ENCODE data around the gene DRC7.
"Not testable (repeated sequence)": the region's sequence is repeated elsewhere in the genome, so short reads cannot be mapped to it uniquely, and the experiment has no call there.

DRC7 gene

DNA sequence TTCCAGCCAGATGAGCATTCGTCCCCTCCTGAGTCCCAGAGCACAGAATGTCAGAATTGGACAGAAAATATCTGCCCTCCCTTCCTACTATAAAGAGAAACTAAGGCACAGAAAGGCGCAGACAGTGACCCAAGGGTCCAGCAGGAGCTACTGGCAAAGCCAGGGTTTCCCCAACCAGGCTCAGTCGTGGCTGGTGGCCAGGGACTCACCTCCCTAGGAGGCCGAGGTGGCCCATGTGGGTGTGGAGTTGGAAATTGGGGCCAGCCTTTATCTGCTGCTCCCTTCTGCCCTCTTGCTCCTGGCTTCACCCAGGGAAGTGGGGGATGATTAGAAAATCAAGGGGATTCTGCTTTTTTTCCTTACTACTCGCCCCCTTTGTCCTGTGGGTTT is 1.1 kb downstream of the DRC7 start:
- DNase-seq: no peak

DNA sequence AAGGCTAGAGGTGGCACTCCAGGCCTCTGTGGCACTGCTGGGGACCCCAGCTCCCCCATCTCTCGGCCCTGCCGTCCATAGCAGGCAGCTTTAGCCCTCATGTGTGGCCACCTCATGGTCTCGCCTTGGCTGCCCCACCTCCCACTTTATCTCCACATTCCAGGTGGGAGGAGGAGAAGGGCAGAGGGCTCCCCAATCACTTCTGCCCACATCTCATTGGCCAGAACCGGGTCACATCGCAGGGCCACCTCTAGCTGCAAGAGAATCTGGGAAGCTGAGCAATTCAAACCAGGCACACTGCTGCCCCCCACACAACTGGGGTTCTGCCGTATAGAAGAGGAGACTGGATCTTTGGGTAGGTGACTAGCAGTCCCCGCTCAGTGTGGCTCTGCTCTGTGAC is 1.6 kb downstream of the DRC7 start:
- DNase-seq: no peak

DNA sequence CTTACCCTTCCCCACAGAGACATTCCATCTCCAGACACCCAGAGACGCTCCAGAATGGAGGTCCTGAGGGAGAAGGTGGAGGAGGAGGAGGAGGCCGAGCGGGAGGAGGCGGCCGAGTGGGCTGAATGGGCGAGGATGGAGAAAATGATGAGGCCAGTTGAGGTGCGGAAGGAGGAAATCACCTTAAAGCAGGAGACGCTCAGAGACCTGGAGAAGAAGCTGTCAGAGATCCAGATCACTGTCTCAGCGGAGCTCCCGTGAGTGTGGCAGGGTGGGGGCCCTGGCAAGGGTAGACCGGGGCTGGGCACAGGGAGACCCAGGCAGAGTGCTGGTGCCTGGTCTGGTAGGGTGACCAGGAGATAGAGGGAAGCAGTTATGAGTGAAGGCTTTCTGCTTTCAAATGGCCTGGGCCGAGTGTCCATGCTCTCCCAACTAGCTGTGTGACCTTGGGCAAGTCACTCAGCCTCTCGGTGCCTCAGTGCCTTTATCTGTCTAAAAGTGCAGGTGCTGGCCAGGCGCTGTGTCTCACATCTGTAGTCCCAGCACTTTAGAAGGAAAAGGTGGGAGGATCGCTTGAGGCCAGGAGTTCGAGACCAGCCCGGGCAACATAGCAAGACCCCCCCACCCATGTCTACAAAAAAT is 3.4 kb downstream of the DRC7 start:
- no peak for DNase-seq

DNA sequence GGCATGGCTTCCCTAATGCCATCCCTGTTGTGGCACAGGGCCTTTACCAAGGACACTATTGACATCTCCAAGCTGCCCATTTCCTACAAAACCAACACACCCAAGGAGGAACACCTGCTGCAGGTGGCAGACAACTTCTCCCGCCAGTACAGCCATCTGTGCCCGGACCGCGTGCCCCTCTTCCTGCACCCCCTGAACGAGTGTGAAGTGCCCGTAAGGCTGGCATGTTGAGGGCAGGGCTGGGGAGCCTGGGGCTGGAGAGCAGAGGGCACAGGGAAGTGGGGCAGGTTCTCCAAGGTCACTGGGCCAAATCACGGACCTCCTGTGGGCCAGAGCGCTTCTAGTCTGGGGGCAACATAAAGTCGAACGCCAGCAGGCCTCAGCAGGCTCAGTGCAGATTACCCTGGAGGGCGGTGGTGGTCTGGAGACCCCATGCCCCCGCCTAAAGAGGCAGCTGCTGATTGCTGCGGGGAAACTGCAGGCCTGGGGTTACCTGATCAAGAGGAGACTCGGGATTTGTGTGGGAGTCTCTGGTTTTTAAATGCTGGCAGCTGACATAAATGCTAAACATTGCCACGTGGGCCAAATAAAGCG is 4.3 kb downstream of the DRC7 start:
- DNase-seq: no peak

DNA sequence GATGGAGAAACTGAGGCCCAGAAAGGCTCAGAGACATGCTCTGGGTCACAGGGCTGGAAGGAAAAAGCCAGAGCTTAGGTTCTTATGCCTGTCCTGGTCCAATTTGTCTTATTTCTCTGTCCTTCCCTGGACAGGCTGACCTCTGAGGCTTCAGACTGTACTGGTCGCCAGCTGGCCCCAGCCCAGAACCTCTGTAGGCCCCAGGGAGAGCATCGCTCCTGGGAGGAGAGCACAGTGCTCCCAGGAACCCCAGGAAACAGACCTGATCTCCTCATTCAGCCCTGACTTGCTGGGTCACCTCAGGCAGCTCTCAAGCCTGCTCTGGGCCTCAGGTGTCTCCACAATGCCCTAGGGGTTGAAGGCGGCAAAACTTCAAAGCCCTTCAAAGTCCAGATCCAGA is 4.9 kb downstream of the DRC7 start:
- no peak for DNase-seq

DNA sequence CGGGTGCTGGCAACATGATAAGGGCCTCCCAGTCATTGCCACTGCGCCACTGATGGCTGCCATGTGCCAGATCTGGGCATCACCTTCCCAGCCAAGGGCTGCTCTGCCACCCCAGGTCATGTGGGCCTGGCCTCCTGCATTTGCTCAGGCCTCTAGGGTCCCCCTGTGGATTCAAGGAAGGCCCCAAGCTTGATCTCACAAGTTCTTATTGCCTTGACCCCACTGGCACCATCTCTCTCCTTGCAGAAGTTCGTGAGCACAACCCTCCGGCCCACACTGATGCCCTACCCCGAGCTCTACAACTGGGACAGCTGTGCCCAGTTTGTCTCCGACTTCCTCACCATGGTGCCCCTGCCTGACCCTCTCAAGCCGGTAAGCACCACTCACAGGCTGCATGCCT is 5.3 kb downstream of the DRC7 start:
- DNase-seq: no peak

DNA sequence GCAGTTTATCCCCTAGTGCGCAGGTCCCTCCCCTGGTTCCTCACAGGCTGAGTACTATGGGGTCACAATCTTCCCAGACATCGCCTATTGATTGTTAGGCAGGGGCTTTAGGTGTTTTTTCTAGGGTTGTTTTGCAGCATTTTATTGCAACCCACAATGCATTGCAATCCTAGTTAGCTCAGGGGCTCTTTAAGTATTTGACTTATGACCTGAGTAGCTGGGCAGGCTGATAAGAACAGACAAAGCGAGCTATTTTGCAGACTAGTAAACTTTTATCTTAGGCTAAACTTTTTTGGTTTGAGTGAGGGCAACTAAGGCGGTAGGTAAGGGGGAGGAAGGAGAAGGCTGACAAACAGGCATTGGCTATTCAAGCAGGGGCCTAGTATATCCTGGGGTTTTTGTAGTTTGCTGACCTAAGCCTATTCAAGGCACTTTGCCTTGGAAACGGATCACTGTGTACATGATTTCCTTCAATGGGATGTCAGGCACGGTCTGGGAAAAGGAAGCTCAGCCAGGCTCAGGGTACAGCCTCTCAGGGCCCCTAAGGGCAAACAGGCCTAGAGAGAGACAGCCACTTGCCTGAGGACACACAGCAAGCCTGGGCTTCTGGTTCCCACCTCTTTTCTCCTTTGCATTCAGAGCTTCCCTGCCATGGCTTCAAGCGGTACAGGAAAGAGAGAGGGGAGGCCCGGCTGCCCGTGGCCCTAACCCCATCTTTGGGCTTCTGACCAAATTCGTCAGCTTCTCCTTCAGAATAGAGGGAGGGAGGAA is 6.4 kb downstream of the DRC7 start:
- DNase-seq: no peak

DNA sequence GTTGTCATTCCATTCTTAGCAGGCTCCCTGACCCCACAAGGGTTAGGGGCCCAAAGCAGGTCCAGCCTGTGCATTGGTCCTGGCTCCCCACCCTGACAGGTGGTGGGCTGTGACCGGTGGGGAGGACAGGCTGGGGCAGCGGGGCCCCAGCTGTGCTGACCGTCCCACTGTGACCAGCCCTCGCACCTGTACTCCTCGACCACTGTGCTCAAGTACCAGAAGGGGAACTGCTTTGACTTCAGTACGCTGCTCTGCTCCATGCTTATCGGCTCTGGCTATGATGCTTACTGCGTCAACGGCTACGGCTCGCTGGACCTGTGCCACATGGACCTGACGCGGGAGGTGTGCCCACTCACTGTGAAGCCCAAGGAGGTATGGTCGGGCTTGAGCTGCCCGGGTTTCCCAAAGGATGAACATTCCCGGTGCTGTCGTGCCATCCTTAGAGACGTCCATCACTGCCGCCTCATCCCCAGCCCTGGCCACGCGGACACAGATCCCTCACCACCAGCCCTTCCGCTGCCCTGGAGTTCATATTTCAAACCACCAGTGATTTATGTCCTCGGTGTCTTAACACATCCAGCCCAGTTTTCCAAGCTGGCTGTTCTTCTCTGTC is 7.3 kb downstream of the DRC7 start:
- no peak for DNase-seq

DNA sequence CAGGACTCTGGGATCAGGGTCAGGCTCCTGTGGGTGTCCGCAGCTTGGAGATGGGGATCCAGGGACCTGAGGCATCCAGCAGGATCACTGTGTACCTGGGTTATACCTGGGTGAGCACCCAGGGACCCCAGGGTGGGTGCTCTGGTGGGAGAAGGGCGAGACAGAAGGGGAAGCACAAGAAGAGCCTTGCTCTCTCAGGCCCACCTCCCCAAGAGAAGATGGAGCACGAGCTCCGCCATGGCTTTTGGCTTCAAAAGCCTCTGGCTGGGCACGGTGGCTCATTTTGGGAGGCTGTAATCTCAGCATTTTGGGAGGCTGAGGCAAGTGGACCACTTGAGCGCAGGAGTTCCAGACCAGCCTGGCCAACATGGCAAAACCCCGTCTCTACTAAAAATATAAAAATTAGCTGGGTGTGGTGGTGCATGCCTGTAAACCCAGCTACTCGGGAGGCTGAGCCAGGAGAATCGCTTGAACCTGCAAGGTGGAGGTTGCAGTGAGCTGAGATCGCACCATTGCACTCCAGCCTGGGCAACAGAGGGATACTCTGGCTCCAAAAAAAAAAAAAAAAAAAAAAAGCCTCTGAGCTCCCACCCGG is 8.9 kb downstream of the DRC7 start:
- no peak for DNase-seq

DNA sequence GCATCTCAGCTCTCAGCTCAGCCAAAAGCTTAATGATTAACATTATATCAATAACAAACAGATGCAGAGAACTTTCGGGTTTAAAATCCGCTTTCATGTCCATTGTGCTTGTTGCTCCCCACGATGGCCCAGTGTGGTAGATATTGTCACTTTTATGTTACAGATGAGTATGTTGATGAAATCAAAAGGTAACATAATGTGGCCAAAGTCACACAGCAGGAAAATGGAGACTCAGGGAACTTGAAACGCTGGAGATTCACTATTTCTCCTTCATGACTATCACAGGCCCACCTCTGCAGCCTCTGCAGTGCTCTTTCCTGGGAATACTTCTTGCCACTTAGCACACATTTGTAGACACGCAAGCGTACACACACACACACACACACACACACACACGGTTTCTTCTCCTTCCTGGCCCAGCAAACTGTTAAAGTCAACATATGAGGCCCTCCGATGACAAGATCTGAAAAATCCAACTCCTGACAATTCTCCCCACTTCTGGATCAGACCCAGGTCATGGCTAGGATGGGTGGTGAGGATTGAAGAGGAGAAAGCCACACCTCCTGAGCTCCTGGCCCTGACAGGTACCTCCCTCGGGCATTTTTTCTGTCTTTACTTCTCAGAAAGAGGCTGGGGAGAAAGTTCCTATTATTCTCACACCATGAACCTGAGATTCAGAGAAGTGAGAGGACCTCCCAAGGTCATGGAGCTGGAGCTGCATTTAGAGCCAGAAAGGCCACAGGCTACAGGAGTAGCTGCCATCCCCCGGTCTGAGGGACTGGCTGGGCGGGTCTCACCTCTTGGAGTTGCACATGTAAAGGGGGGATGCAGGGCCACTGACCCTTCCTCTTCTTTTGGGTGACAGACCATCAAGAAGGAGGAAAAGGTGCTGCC is 9.7 kb downstream of the DRC7 start:
- no peak for DNase-seq

DNA sequence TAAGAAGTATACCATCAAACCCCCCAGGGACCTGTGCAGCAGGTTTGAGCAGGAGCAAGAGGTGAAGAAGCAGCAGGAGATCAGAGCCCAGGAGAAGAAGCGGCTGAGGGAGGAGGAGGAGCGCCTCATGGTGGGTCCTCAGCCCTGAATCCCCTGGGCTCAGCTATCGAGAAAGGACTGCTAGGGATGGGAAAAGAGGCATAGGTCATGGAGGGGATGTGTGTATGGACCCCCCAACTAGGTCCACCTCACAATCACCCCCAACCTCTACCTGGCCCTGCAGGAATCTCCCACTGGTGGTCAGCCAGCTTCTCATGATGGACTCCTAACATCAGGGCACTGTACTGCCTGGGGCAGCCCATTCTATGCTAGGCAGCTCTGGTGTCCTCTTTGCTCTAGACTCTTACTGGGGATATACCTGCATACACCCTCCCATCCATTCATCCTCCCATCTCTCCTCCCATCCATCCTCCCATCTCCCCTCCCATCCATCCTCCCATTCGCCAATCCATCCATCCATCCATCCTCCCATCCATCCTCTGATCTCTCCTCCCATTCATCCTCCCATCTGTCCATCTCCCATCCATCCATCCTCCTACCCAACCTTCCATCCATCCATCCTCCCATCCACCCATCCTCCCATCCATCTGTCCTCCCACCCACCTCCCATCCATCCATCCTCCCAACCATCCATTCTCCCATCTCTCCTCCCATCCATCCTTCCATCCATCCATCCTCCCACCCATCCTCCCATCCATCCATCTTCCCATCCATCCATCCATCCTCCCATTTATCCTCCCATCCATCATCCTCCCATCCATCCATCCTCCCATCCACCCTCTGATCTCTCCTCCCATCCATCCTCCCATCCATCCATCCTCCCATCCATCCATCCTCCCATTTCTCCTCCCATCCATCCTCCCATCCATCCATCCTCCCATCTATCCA is 10.6 kb downstream of the DRC7 start:
- no peak for DNase-seq

DNA sequence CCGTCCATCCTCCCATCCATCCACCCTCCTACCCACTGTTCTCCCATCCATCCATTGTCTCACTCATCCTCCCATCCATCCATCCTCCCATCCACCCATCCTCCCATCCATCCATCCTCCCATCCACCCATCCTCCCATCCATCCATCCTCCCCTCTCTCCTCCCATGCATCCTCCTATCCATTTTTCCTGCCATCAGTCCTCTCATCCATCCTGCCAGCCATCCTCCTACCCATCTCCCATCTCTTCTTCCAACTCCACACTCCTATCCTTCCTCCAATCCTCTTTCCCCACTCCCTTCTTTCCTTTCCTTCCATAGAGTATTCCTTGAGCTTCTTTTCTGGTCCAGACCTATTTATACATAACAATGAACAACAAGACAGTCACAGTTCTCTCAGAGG is 12.1 kb downstream of the DRC7 start:
- DNase-seq: no peak

DNA sequence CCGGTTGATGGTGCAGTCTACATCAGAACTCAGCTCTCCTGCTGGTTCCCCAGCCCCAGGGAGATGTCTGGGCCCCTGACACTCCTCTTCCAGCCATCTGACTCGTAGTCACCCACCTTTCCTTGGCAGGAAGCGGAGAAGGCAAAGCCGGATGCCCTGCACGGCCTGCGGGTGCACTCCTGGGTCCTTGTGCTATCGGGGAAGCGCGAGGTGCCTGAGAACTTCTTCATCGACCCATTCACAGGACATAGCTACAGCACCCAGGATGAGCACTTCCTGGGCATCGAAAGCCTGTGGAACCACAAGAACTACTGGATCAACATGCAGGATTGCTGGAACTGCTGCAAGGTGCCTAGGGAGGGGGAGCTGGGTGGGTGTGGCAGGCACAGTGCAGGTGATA is 12.7 kb downstream of the DRC7 start:
- no peak for DNase-seq

DNA sequence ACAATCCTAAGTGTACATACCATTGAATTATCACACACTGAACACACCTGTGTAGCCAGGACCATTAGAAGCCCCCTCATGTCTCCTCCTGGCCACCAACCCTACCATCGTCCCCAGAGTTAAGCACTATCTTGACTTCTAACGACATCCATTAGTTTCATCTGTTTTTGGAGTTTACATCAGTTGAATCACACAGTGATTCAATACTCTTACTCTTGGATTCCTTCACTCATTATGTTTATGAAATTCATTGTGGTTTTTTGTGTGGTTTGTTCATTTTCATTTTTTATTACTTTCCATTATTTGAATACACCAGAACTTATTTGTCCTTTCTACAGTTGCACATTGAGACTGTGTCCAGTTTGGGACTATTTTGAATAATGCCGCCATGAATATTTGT is 13.6 kb downstream of the DRC7 start:
- no peak for DNase-seq

DNA sequence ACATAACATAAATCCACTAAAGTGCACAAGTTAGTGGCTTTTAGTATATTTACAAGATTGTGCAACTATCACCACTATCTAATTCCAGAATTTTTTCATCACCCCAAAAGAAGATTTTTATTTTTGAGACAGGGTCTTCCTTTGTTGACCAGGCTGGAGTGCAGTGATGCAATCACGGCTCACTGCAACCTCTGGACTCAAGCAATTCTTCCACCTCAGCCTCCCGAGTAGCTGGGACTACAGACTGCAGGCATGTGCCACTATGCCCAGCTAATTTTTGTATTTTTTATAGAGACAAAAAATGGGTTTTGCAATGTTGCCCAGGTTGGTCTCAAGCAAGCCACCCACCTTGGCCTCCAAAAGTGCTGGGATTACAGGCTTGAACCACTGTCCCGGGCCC is 15.1 kb downstream of the DRC7 start:
- no peak for DNase-seq

DNA sequence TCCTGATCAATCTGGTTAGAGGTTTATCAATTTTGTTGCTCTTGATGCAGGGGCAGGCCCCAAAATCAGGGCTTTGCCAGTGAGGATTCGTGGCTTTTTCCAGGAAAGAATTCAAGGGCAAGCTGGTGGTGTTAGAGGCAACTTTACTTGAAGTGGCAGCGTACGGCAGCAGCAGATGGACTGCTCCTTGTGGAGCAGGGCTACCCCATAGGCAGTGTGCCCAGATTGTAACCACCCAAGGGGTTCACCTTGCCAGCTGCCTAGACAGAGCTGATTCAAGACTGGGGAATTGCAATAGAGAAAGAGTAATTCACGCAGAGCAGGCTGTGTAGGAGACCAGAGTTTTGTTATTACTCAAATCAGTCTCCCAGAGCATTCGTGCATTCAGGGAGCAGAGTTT is 16.7 kb downstream of the DRC7 start:
- no peak for DNase-seq

DNA sequence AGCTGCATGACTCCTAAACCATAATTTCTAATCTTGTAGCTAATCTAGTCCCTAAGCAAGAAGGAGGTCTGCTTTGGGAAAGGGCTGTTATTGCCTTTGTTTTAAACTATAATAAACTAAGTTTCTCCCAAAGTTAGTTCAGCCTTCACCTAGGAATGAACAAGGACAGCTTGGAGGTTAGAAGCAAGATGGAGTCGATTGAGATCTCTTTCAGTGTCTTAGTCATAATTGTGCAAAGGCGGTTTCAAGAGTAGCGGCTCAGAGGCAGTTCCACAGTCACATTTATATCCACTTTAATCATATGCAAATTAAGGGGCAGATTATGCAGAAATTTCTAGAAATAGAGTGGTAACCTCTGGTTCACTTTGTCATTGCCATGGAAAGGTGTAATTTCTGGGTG is 17.4 kb downstream of the DRC7 start:
- no peak for DNase-seq

DNA sequence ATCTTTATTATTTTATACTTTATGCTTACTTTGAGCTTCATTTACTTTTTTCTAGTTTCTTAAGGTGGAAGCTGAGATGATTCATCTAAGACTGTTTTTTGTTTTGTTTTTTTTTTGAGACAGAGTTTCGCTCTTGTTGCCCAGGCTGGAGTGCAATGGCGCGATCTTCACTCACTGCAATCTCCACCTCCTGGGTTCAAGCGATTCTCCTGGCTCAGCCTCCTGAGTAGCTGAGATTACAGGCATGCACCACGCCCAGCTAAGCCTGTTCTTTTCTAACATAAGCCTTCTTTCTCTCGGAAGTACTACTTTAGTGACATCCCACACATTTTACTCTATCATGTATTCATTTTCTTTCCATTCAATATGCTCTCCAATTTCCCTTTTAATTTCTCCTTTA is 18.0 kb downstream of the DRC7 start:
- not testable (repeated sequence) for DNase-seq

DNA sequence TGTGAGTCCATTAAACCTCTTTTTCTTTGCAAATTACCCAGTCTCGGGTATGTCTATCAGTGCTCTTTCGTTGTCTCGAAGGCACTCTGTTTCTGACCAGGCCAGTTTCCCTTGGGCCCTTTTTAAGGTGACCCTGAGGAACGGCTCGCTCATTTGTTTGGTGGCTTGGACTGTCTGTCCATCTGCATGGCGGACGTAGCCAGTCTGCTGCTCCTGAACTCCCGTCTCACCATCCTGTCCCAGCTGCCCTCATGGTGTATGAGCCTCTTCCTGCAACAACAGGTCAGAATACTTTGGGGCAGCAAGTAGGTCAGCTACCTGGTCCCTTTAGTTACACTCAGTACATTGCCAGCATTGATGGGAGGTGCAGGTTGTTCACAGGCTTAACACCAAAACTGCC is 19.0 kb downstream of the DRC7 start:
- no peak for DNase-seq

DNA sequence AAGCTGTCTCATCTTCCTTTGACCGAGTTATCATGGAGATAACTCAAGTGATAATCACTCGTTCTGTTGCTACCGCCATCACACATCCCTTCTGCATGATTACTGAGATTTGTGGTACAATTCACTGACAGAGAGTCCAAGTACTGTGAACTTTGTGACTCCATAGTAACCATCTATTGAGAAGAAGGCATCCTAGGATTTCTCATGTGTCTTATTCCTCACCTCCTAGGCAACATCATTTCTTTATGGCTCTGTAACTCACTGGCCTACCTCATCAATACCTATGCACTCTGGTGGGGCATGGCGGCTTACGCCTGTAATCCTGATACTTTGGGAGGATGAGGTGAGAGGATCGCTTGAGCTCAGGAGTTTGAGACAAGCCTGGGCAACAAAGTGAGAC is 19.4 kb downstream of the DRC7 start:
- no peak for DNase-seq

DNA sequence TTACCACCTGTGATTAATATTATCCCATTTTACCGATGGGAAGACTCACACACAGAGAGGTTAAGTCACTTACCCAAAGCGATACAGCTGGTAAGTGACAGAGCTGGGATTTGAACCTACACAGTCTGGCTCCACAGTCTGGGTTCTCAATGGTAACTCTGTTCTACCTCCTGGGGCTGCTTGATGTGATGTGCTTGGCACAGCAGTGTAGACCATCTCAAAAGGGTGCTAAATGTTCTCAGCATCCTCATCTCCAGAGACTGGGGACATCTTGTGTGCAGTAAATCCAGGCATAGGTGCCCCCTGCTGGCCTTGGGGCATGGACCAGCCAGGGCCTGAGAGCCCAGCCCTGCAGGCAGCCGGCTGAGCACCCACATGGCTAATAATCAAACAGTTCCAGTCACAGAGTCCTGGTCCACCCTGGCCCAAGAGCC is 25.6 kb downstream of the DRC7 start:
- peak; percentile 5 for DNase-seq

Data from NCI-H1694 treated with DMSO at 0.1 percent for 48 hours (cell line).